ENCODE measurements around the gene CCKAR. TPM values are rescaled to one million over a fixed set of nuclear protein-coding genes. Genes with fewer than 3 reads are reported as not detected.

The CCKAR gene
- total RNA-seq, 2 donors from 2014 or later, result 1.2 TPM; not detected in 1

DNA sequence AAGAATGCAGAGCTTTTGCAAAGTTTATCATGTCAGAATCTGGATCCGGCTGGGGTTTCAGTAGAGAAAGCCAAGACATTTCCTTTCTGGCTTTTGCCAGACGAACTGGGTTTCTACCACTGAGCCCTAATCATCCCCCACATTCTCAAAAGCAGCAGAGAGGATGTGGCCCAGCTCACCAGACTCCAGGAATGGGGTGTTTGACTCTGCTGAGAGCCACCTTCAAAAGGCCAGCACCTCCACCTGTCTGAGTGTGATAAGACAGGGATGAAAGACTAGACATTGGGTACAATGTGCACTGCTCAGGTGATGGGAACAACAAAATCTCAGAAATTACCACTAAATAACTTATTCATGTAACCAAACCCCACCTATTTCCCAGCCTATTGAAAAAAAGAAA is 25.7 kb upstream of the CCKAR start:
- Histone ChIP-seq H3K4me1 (ENCODE audit: control insufficient read depth in 1 of 2, low read depth in 2 of 2) (no peaks in the 10 kb centered on the region), H3K36me3 (no peaks in the 10 kb centered on the region), H3K4me3 (no peak overlapping the region), H3K27me3 (replicated peaks; ENCODE audit: insufficient read depth) (no peaks in the 10 kb centered on the region), H3K9me3 (no peaks in the 10 kb centered on the region), H3K27ac (no peak overlapping the region)
- ATAC-seq (ENCODE audit: insufficient number of reproducible peaks, low FRiP score, low read depth) (no peak), DNase-seq (ENCODE audit: low spot score) (no peak)
- TF ChIP-seq, protein P1, sequence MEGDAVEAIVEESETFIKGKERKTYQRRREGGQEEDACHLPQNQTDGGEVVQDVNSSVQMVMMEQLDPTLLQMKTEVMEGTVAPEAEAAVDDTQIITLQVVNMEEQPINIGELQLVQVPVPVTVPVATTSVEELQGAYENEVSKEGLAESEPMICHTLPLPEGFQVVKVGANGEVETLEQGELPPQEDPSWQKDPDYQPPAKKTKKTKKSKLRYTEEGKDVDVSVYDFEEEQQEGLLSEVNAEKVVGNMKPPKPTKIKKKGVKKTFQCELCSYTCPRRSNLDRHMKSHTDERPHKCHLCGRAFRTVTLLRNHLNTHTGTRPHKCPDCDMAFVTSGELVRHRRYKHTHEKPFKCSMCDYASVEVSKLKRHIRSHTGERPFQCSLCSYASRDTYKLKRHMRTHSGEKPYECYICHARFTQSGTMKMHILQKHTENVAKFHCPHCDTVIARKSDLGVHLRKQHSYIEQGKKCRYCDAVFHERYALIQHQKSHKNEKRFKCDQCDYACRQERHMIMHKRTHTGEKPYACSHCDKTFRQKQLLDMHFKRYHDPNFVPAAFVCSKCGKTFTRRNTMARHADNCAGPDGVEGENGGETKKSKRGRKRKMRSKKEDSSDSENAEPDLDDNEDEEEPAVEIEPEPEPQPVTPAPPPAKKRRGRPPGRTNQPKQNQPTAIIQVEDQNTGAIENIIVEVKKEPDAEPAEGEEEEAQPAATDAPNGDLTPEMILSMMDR (IDR thresholded peaks at IDR 0.05), result no peak

DNA sequence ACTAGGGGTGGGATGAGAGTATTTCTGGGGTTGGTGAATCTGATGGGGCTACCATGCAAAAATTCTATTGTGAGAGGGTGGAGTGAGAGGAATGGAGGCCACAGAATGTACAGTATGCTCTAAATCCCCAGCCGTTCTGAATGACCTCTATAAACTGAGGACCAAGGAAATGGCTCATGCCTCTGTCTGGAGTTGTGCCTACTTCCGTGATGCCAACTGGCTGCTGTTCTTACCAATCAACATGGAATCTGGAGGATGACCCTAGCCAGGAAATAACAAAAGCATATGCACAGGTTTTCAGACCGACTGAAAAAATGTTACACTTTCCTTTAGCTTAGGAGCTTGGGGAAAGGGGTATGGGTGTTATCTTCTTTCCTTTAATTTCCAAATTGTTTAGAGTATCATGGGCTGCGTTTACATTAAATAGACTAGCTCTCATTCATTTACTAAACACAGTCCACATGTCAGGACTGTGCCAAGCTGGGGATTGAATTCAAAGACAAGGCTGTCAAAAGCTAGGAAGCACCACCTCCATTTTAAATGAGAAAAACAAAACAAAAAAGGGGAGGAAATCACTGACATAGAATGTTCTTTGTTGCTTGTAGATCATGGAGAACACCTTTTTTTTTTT is 20.2 kb upstream of the CCKAR start:
- Histone ChIP-seq H3K27me3 (replicated peaks; ENCODE audit: insufficient read depth) (no peaks in the 10 kb centered on the region), H3K27ac (no peak overlapping the region), H3K4me1 (ENCODE audit: control insufficient read depth in 1 of 2, low read depth in 2 of 2) (no peaks in the 10 kb centered on the region), H3K4me3 (no peak overlapping the region), H3K9me3 (no peaks in the 10 kb centered on the region), H3K36me3 (no peaks in the 10 kb centered on the region)
- DNase-seq (ENCODE audit: low spot score), result no peak
- no peak for ATAC-seq (ENCODE audit: insufficient number of reproducible peaks, low FRiP score, low read depth)
- TF ChIP-seq, protein P1 (IDR thresholded peaks at IDR 0.05), result no peak

DNA sequence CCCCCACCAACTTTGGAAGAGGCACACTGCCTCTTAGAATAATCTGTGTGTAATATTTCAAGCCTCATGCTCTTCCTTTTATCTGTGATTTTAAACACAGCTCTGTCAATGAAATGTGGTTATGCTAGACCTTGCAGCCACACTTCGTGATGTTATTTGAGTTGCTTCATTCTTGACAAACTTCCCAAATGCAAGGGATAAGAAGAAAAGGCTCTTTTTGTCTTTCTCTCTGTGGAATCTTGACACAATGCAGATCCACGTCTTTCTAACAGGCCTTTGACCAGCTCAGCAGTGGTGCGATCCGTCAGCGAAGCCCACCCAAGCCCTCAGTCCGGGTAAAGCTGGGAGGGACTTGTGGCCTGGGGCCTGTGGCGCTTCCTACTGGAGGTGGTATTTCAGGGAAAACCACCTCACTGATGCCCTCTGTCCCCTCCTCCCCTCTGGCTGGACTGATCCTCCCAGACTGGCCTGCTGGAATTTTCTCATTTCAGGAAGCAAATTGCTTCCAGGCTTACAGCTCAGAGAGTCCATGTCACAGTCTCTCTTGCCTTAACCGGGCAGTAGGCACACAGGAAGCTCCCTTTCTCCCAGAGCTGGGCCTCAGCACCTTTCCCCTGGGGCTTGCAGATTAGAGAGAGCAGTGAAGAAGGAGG is 19.5 kb upstream of the CCKAR start:
- Histone ChIP-seq H3K4me3 (no peak overlapping the region), H3K9me3 (no peaks in the 10 kb centered on the region)
- no peak for ATAC-seq (ENCODE audit: insufficient number of reproducible peaks, low FRiP score, low read depth)

DNA sequence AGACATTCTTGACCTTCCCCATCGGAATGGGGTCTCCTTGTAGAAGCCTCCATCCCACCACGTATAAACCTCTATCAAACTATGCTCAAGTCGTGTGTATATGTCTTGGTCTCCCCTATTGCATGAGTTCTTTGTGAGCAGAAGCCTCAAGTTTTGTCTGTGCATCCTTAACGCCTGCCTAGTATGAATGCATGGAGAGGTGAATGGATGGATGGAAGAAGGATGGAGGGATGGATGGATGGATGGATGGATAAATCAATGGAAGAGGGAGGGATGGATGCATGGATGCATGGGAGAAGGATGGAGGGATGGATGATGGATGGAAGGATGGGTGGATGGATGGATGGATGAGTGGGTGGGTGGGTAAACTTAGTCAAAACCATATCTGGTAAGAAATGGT is 17.0 kb upstream of the CCKAR start:
- Histone ChIP-seq H3K4me1 (ENCODE audit: control insufficient read depth in 1 of 2, low read depth in 2 of 2) (no peaks in the 10 kb centered on the region), H3K4me3 (no peak overlapping the region), H3K27me3 (replicated peaks; ENCODE audit: insufficient read depth) (no peaks in the 10 kb centered on the region), H3K9me3 (no peaks in the 10 kb centered on the region), H3K27ac (no peak overlapping the region), H3K36me3 (no peaks in the 10 kb centered on the region)
- DNase-seq (ENCODE audit: low spot score) (no peak), ATAC-seq (ENCODE audit: insufficient number of reproducible peaks, low FRiP score, low read depth) (no peak)
- TF ChIP-seq, protein P1 (IDR thresholded peaks at IDR 0.05), result no peak

More for the DNA sequence above, 19.5 kb upstream of the CCKAR start:
- Histone ChIP-seq H3K36me3 (no peaks in the 10 kb centered on the region), H3K4me1 (ENCODE audit: control insufficient read depth in 1 of 2, low read depth in 2 of 2) (no peaks in the 10 kb centered on the region), H3K27me3 (replicated peaks; ENCODE audit: insufficient read depth) (no peaks in the 10 kb centered on the region), H3K27ac (no peak overlapping the region)
- DNase-seq (ENCODE audit: low spot score), result no peak
- TF ChIP-seq, protein P1 (IDR thresholded peaks at IDR 0.05), result no peak

DNA sequence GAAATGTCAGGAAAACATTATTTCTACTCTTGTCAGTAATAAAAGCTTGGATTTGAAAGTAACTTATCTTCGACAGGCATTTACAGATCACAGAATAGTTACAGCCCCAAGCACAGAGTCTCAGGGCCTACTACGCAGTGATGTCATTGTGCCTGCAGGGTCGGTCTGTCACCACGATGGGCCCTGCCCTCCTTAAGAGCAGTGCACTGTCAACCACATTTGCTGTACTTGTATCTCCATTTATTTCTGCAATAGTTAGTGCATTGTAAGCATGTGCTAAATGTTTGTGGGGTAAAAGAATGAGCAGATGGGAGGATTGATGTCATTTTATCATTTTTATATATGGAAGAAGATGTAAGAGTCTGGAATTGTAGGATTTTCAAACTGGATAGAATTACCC is 13.6 kb upstream of the CCKAR start:
- H3K9me3 ChIP-seq, result no peaks in the 10 kb centered on the region
- no peak for ATAC-seq (ENCODE audit: insufficient number of reproducible peaks, low FRiP score, low read depth)
- no peak overlapping the region for H3K27ac ChIP-seq
- no peaks in the 10 kb centered on the region for H3K27me3 ChIP-seq (replicated peaks; ENCODE audit: insufficient read depth)
- no peaks in the 10 kb centered on the region for H3K36me3 ChIP-seq
- no peak overlapping the region for H3K4me3 ChIP-seq
- TF ChIP-seq, protein P1 (IDR thresholded peaks at IDR 0.05), result no peak
- no peak for DNase-seq (ENCODE audit: low spot score)
- H3K4me1 ChIP-seq (ENCODE audit: control insufficient read depth in 1 of 2, low read depth in 2 of 2), result no peaks in the 10 kb centered on the region
